Measurements from ENCODE around the gene PDCD7.
"Not testable (repeated sequence)": the region's sequence is repeated elsewhere in the genome, so short reads cannot be mapped to it uniquely, and the experiment has no call there.

PDCD7 gene

GRCh38 chr15:65081270-65081669 lies 52.3 kb downstream of the PDCD7 start:
- in situ Hi-C loops (cut with HindIII; ENCODE audit: low pct_ligation_motif_present, low pct_unique_long_range_greater_than_20kb, low sequenced_read_pairs): no loop called here
- no peak for DNase-seq

GRCh38 chr15:65079580-65079979 lies 54.0 kb downstream of the PDCD7 start:
- no peak for DNase-seq
- in situ Hi-C loops (cut with HindIII; ENCODE audit: low pct_ligation_motif_present, low pct_unique_long_range_greater_than_20kb, low sequenced_read_pairs): no loop called here

GRCh38 chr15:65077981-65078352 lies 55.6 kb downstream of the PDCD7 start:
- DNase-seq: no peak
- in situ Hi-C loops (cut with HindIII; ENCODE audit: low pct_ligation_motif_present, low pct_unique_long_range_greater_than_20kb, low sequenced_read_pairs): no loop called here

GRCh38 chr15:65077291-65077980 lies 56.2 kb downstream of the PDCD7 start:
- no peak for DNase-seq
- in situ Hi-C loops (cut with HindIII; ENCODE audit: low pct_ligation_motif_present, low pct_unique_long_range_greater_than_20kb, low sequenced_read_pairs): no loop called here

GRCh38 chr15:65076486-65077290 lies 56.9 kb downstream of the PDCD7 start, which contains the start of gene KBTBD13:
TSS of gene KBTBD13 (plus strand) at chr15:65076746. CDS start at chr15:65076816, 70 bp downstream.
- no peak for DNase-seq
- in situ Hi-C loops (cut with HindIII; ENCODE audit: low pct_ligation_motif_present, low pct_unique_long_range_greater_than_20kb, low sequenced_read_pairs): no loop called here

GRCh38 chr15:65075607-65076395 lies 57.8 kb downstream of the PDCD7 start:
- in situ Hi-C loops (cut with HindIII; ENCODE audit: low pct_ligation_motif_present, low pct_unique_long_range_greater_than_20kb, low sequenced_read_pairs); DNase-seq: not testable (repeated sequence)

GRCh38 chr15:65074946-65075345 lies 58.7 kb downstream of the PDCD7 start:
- in situ Hi-C loops (cut with HindIII; ENCODE audit: low pct_ligation_motif_present, low pct_unique_long_range_greater_than_20kb, low sequenced_read_pairs); DNase-seq: not testable (repeated sequence)

GRCh38 chr15:65072617-65073016 lies 61.0 kb downstream of the PDCD7 start:
- no peak for DNase-seq
- in situ Hi-C loops (cut with HindIII; ENCODE audit: low pct_ligation_motif_present, low pct_unique_long_range_greater_than_20kb, low sequenced_read_pairs): no loop called here

- in situ Hi-C loops (cut with HindIII; ENCODE audit: low pct_ligation_motif_present, low pct_unique_long_range_greater_than_20kb, low sequenced_read_pairs): no loop called here
Observed at GRCh38 chr15:65072027-65072426, 61.6 kb downstream of the PDCD7 start.

GRCh38 chr15:65071381-65071811 lies 62.2 kb downstream of the PDCD7 start:
- in situ Hi-C loops (cut with HindIII; ENCODE audit: low pct_ligation_motif_present, low pct_unique_long_range_greater_than_20kb, low sequenced_read_pairs): no loop called here

More at GRCh38 chr15:65072027-65072426, 61.6 kb downstream of the PDCD7 start:
- no peak for DNase-seq

GRCh38 chr15:65069779-65070546 lies 63.6 kb downstream of the PDCD7 start:
- in situ Hi-C loops (cut with HindIII; ENCODE audit: low pct_ligation_motif_present, low pct_unique_long_range_greater_than_20kb, low sequenced_read_pairs): no loop called here
- no peak for DNase-seq

More at GRCh38 chr15:65071381-65071811, 62.2 kb downstream of the PDCD7 start:
- DNase-seq: no peak

- in situ Hi-C loops (cut with HindIII; ENCODE audit: low pct_ligation_motif_present, low pct_unique_long_range_greater_than_20kb, low sequenced_read_pairs): no loop called here
- DNase-seq: no peak
Observed at GRCh38 chr15:65069179-65069578, 64.4 kb downstream of the PDCD7 start.

- DNase-seq: no peak
- in situ Hi-C loops (cut with HindIII; ENCODE audit: low pct_ligation_motif_present, low pct_unique_long_range_greater_than_20kb, low sequenced_read_pairs): no loop called here
Observed at GRCh38 chr15:65068403-65068788, 65.2 kb downstream of the PDCD7 start.

GRCh38 chr15:65067645-65068402 lies 65.8 kb downstream of the PDCD7 start, which contains the start of gene RASL12:
TSS of gene RASL12 (minus strand) at chr15:65067991. CDS start at chr15:65067835, 156 bp downstream.
- in situ Hi-C loops (cut with HindIII; ENCODE audit: low pct_ligation_motif_present, low pct_unique_long_range_greater_than_20kb, low sequenced_read_pairs): no loop called here

More at GRCh38 chr15:65067645-65068402, 65.8 kb downstream of the PDCD7 start, which contains the start of gene RASL12:
- no peak for DNase-seq

All from ACHN (cell line).